HG03025 (cell line): ENCODE results near the gene FASTK.
"Not testable (repeated sequence)": the region's sequence is repeated elsewhere in the genome, so short reads cannot be mapped to it uniquely, and the experiment has no call there.

Experiments
- ATAC-seq: cut with Tn5 transposase; IDR thresholded peaks from one replicate; pipeline ENCODE4 v1.9.1; 2021; ENCODE audit warnings: mild to moderate bottlenecking, moderate library complexity; ENCODE audit not compliant: unreplicated experiment, low FRiP score

The FASTK gene

GRCh38 chr7:151053751-151054150 is 26.9 kb downstream of the FASTK start:
- no peak for ATAC-seq

GRCh38 chr7:151053096-151053495 is 27.5 kb downstream of the FASTK start:
- ATAC-seq = no peak

- ATAC-seq = no peak
Measured at GRCh38 chr7:151051108-151051507, 29.5 kb downstream of the FASTK start.

- ATAC-seq = no peak
Measured at GRCh38 chr7:151048911-151049463, 31.6 kb downstream of the FASTK start.

GRCh38 chr7:151047976-151048815 is 32.4 kb downstream of the FASTK start, which contains the start of gene ASIC3:
Gene ASIC3 (plus strand): TSS chr7:151048531. CDS start chr7:151048886, 355 bp downstream.
- ATAC-seq = no peak

- ATAC-seq = no peak
Measured at GRCh38 chr7:151046603-151047573, 33.7 kb downstream of the FASTK start.

GRCh38 chr7:151045967-151046366 is 34.6 kb downstream of the FASTK start:
- no peak for ATAC-seq

GRCh38 chr7:151045262-151045661 is 35.3 kb downstream of the FASTK start:
- ATAC-seq = no peak

- ATAC-seq = no peak
Measured at GRCh38 chr7:151043959-151044358, 36.6 kb downstream of the FASTK start.

- not testable (repeated sequence) for ATAC-seq
Measured at GRCh38 chr7:151043449-151043848, 37.2 kb downstream of the FASTK start.

- ATAC-seq = no peak
Measured at GRCh38 chr7:151040616-151041375, 39.8 kb downstream of the FASTK start.

- ATAC-seq = no peak
Measured at GRCh38 chr7:151039850-151040548, 40.6 kb downstream of the FASTK start.

- ATAC-seq = no peak
Measured at GRCh38 chr7:151038951-151039849, 41.4 kb downstream of the FASTK start.

- no peak for ATAC-seq
Measured at GRCh38 chr7:151035902-151036301, 44.7 kb downstream of the FASTK start.

GRCh38 chr7:151035026-151035717 is 45.4 kb downstream of the FASTK start:
- no peak for ATAC-seq

GRCh38 chr7:151034312-151035025 is 46.1 kb downstream of the FASTK start:
- no peak for ATAC-seq

GRCh38 chr7:151033864-151034249 is 46.8 kb downstream of the FASTK start:
- no peak for ATAC-seq
